ENCODE results near the gene RAB21.
A peak's percentile ranks its signal among the peaks of the same experiment; 100 is the strongest.

Gene RAB21

DNA sequence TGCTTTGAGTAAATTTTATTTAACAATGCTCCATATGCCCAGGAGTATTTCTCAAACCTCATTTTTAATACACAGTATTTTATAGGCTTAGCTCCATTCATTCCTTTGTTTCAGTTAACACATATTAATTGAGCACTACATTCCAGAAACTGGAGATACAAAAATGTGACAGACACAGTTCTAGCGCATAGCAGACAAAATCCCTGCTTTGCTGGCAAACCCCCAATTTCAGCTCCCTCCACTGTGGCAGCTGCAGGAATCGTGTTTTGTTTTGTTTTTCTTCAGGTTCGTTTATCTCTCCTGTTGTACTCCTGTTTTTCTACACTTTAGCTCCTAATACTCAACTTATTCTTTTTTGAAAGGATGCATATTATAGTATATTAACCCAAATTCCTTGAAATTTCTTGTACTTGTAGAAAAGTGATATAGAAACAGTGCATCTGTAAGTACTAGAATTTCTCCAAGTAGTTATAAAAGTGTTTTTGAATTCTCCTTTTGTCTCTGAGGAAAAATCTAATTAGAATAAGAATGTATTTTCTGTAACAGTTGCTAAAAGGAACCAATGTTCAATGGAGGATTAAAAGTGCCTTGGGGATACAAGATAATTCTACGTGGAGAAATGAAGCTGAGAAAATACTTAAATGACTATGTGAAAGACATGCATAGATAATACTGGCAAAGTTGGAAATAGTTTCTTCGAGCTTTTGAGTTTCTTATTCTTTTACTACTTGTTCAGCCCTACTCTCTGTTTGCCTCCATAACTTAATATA, 6.4 kb upstream of the RAB21 start:
- no peak for DNase-seq (ENCODE audit: extremely low spot score)
- ChIA-PET CTCF (interaction anchor here (0.8 to 6.4 kb wide), 34 partner anchors 8 to 1015 kb away, joined by 3 to 72 read pairs (median 6); partner anchors contain the start of genes THAP2, TMEM19 and ZFC3H1), POLR2A (interaction anchor here (0.8 kb wide), 1 partner anchor 8 kb away, joined by 3 read pairs; no protein-coding TSS in a partner anchor)
- TF ChIP-seq, protein P1, sequence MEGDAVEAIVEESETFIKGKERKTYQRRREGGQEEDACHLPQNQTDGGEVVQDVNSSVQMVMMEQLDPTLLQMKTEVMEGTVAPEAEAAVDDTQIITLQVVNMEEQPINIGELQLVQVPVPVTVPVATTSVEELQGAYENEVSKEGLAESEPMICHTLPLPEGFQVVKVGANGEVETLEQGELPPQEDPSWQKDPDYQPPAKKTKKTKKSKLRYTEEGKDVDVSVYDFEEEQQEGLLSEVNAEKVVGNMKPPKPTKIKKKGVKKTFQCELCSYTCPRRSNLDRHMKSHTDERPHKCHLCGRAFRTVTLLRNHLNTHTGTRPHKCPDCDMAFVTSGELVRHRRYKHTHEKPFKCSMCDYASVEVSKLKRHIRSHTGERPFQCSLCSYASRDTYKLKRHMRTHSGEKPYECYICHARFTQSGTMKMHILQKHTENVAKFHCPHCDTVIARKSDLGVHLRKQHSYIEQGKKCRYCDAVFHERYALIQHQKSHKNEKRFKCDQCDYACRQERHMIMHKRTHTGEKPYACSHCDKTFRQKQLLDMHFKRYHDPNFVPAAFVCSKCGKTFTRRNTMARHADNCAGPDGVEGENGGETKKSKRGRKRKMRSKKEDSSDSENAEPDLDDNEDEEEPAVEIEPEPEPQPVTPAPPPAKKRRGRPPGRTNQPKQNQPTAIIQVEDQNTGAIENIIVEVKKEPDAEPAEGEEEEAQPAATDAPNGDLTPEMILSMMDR (IDR thresholded peaks at IDR 0.05; ENCODE audit: control extremely low read depth, extremely low read depth, low read depth, missing control alignments): no peak

DNA sequence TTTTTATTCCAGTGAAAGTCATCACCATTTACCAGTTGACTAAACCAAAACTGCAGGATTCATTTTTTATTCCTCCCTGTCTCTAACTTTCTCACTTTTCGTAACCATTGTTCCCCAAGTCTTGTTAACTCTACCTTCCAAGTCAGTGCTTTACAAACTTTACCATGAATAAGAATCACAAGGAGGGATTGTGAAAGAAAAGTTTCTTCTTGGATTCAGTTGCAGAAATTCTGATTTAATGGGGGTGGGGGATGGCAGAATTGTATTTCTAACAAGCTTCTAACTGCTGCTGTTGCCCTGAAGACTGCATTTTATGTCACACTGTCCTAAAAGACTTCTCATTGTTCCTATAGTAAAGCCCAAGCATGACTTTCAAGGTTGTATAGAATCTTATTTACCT, 5.0 kb upstream of the RAB21 start:
- TF ChIP-seq, protein P1 (IDR thresholded peaks at IDR 0.05; ENCODE audit: control extremely low read depth, extremely low read depth, low read depth, missing control alignments): no peak
- DNase-seq (ENCODE audit: extremely low spot score): no peak
- ChIA-PET POLR2A (no interaction called here), CTCF (interaction anchor here (1.0 to 6.4 kb wide), 11 partner anchors 9 to 334 kb away, joined by 3 to 72 read pairs (median 5); partner anchors contain the start of genes THAP2, TMEM19 and ZFC3H1)

DNA sequence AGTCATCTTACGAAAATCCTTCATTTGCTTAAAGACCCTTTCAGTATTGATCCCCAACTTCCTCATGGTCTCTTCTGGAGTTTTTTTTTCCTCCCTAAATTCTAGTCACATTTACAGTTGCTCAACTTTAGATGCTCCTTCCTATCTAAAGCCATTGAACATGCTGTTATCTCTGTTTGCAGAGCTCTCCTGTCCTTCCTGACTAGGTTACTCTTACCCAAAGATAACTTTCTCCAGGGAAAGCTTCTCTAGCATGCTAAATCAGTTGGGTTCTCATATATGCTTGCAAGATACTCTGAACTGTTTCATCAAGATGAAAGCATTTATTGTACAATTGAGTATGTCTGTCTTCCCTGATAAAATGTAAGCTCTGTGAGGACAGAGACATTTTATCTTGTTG, 1.8 kb upstream of the RAB21 start:
- DNase-seq (ENCODE audit: extremely low spot score): no peak
- TF ChIP-seq, protein P1 (IDR thresholded peaks at IDR 0.05; ENCODE audit: control extremely low read depth, extremely low read depth, low read depth, missing control alignments): no peak
- ChIA-PET POLR2A (no interaction called here), CTCF (interaction anchor here (1.0 to 4.1 kb wide), 3 partner anchors 112 to 337 kb away, joined by 3 to 18 read pairs (median 5); no protein-coding TSS in a partner anchor)

DNA sequence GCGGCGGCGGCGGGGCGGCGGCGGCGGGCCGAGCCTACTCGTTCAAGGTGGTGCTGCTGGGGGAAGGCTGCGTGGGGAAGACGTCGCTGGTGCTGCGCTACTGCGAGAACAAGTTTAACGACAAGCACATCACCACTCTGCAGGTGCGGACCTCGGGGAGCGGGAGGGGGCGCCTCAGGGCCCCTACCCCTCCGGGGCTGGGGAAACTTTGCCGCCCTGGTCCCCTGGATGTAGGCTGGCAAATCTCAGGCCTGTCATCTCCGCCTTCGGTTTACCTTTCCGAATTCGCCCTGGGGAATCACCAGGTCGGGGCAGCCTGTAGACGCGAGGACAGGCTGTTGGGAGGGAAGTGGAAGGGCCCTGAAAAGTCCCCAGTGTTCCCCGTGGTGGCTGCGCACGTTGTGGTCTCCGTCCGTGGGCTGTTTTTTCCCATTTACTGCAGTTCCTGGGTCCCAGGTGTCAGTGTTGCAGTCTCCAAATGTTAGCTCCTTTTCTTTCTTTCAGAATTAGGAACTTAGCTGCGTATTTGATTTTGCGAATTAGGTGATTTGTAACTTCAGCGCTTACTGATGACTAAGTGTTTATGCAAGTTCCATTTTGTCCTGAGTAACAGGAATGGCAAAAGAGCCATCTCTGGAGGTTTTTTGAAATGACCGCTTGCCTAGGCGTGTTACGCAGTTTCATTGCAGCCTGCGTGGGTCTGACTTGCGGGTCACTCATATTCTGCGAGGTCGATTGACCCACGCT, 656 bp downstream of the RAB21 start:
- CTCF ChIA-PET: interaction anchor here (0.8 to 2.1 kb wide), 11 partner anchors 8 to 363 kb away, joined by 3 to 7 read pairs (median 4); no protein-coding TSS in a partner anchor
- POLR2A ChIA-PET: interaction anchor here (0.6 kb wide), 1 partner anchor 8 kb away, joined by 3 read pairs; no protein-coding TSS in a partner anchor
- peak; percentile 71 for DNase-seq (ENCODE audit: extremely low spot score)
- TF ChIP-seq, protein P1 (IDR thresholded peaks at IDR 0.05; ENCODE audit: control extremely low read depth, extremely low read depth, low read depth, missing control alignments): no peak

DNA sequence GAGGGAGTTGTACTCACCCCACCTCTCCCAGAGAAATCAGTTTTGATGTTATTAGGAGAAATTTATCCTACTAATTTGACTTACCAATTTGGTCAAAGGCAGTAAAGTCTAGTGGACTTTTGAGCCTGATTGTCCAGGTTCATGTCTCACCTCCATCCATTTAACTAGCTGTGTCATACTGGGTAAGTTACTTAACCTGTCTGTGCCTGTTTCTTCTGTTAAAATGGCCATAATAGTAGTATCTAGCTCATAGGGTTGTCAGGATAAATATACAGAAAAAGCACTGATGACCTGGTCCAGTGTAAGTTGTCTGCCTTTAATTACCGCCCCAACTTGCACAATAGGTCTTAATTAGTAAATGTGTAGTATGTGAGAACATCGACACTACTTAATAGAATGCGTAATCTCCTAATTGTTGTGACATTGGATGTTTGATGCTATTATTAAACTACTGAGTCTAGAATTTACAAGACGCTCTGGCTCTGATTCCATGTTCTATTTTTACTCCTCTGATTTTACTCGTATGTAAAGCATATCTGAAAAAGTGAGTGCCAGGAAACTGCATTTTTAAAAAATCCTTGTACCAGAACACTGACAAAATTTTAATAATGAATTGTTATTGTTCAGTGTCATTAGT, 1.5 kb downstream of the RAB21 start:
- POLR2A ChIA-PET: interaction anchor here (0.6 kb wide), 1 partner anchor 9 kb away, joined by 3 read pairs; no protein-coding TSS in a partner anchor
- no peak for DNase-seq (ENCODE audit: extremely low spot score)
- TF ChIP-seq, protein P1 (IDR thresholded peaks at IDR 0.05; ENCODE audit: control extremely low read depth, extremely low read depth, low read depth, missing control alignments): no peak
- CTCF ChIA-PET: interaction anchor here (0.8 to 2.1 kb wide), 5 partner anchors 9 to 93 kb away, joined by 3 to 7 read pairs (median 4); partner anchors contain the start of gene ZFC3H1

DNA sequence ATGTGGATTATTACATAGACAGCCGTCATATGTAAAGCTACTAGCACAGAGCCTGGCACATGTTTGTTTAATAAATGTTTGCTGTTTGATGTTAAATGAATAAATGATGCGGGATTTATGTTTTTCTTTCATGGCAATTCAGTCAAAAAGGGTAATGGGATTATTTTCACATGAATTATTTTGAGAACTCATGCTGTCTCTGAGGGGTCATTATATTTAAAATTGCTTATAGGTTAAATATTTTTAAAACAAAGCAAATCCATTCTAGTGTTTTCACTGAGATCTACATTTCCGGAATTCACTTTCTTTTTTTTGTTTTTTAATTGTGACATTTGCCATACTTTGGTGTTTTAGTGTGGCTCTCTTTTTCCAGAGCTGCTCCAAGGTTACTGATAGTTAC, 5.3 kb downstream of the RAB21 start:
- ChIA-PET CTCF (interaction anchor here (0.8 to 3.6 kb wide), 4 partner anchors 9 to 20 kb away, joined by 3 to 25 read pairs (median 8); no protein-coding TSS in a partner anchor), POLR2A (no interaction called here)
- DNase-seq (ENCODE audit: extremely low spot score): no peak
- TF ChIP-seq, protein P1 (IDR thresholded peaks at IDR 0.05; ENCODE audit: control extremely low read depth, extremely low read depth, low read depth, missing control alignments): no peak

Measured in GM10248 (cell line).